WTC11 (cell line): ENCODE measurements around the gene ECSCR. TPM values are rescaled to one million over a fixed set of nuclear protein-coding genes. Genes with fewer than 3 reads are reported as not detected.

Experiments
- ATAC-seq: fragments of 200-7000 bp; cut with Tn5 transposase; 2 replicates; pipeline ENCODE4 v1.10.0; 2021; ENCODE audit warnings: mild to moderate bottlenecking, moderate library complexity
- CTCF ChIA-PET: fragments of 300-600 bp; sonication (Branson Sonifier 250); formaldehyde crosslinking; loops from one replicate; lab custom pipeline; 2021; ENCODE audit warnings: antibody characterized with exemption; lab: Charles Lee
- POLR2A ChIA-PET: fragments of 350-600 bp; sonication (Branson Sonifier 250); formaldehyde crosslinking; loops from one replicate; lab custom pipeline; 2021; ENCODE audit warnings: antibody characterized with exemption; lab: Charles Lee
- DNase-seq: peaks from one replicate; pipeline ENCODE4 v3.0.0; 2021; ENCODE audit warnings: low spot score
- H3K27ac Mint-ChIP-seq: 2 replicates; pipeline ENCODE4 v1.8.0; 2021; ENCODE audit warnings: mixed read lengths
- H3K27me3 Mint-ChIP-seq: 2 replicates; pipeline ENCODE4 v1.8.0; 2021; ENCODE audit warnings: low read depth, mild to moderate bottlenecking, moderate library complexity, mixed read lengths
- H3K36me3 Mint-ChIP-seq: 2 replicates; pipeline ENCODE4 v1.8.0; 2021; ENCODE audit warnings: mixed read lengths
- H3K4me1 Mint-ChIP-seq: 2 replicates; pipeline ENCODE4 v1.8.0; 2022; ENCODE audit warnings: mixed read lengths
- H3K4me3 Mint-ChIP-seq: 2 replicates; pipeline ENCODE4 v1.8.0; 2021; ENCODE audit warnings: mild to moderate bottlenecking, moderate library complexity, mixed read lengths
- H3K9me3 Mint-ChIP-seq: 2 replicates; pipeline ENCODE4 v1.8.0; 2021; ENCODE audit warnings: mixed read lengths
- AFF4 ChIP-seq: sonication (generic); formaldehyde crosslinking; IDR thresholded peaks from 2 replicates; pipeline ENCODE4 v1.8.1; 2023; ENCODE audit warnings: mild to moderate bottlenecking, missing genetic modification reagents, borderline replicate concordance
- AR ChIP-seq: fragments of 250-450 bp; sonication (Bioruptor Pico); IDR thresholded peaks from 2 replicates; pipeline ENCODE4 v1.9.0; 2021; ENCODE audit warnings: mild to moderate bottlenecking
- ATF3 ChIP-seq: sonication (generic); formaldehyde crosslinking; conservative IDR thresholded peaks from 2 replicates; pipeline ENCODE4 v1.8.1; 2022; ENCODE audit warnings: mild to moderate bottlenecking, missing genetic modification reagents
- E2F1 ChIP-seq: sonication (generic); formaldehyde crosslinking; IDR thresholded peaks from 2 replicates; pipeline ENCODE4 v1.8.0; 2022; ENCODE audit warnings: mild to moderate bottlenecking, missing genetic modification reagents
- EMX1 ChIP-seq: fragments of 250-450 bp; sonication (Bioruptor Pico); IDR thresholded peaks from 2 replicates; pipeline ENCODE4 v1.8.0; 2021; ENCODE audit warnings: mild to moderate bottlenecking
- FOXJ3 ChIP-seq: sonication (generic); formaldehyde crosslinking; IDR thresholded peaks from 2 replicates; pipeline ENCODE4 v1.9.0; 2021; ENCODE audit warnings: missing genetic modification reagents, mild to moderate bottlenecking, borderline replicate concordance
- IRF2 ChIP-seq: sonication (generic); formaldehyde crosslinking; IDR thresholded peaks from 2 replicates; pipeline ENCODE4 v1.8.0; 2022; ENCODE audit warnings: low read depth, missing genetic modification reagents, borderline replicate concordance
- JAZF1 ChIP-seq: fragments of 250-450 bp; sonication (Bioruptor Pico); IDR thresholded peaks from 2 replicates; pipeline ENCODE4 v1.9.0; 2021; ENCODE audit warnings: moderate library complexity, mild to moderate bottlenecking, inconsistent platforms
- PRDM15 ChIP-seq: sonication (generic); formaldehyde crosslinking; IDR thresholded peaks from 2 replicates; pipeline ENCODE4 v1.8.0; 2022; ENCODE audit warnings: missing genetic modification reagents
- RELA ChIP-seq: sonication (generic); formaldehyde crosslinking; IDR thresholded peaks from 2 replicates; pipeline ENCODE4 v1.8.1; 2022; ENCODE audit warnings: missing genetic modification reagents, mild to moderate bottlenecking, borderline replicate concordance
- SOX15 ChIP-seq: fragments of 250-450 bp; sonication (Bioruptor Pico); IDR thresholded peaks from 2 replicates; pipeline ENCODE4 v1.9.0; 2021; ENCODE audit warnings: mild to moderate bottlenecking
- TCF7 ChIP-seq: sonication (generic); formaldehyde crosslinking; IDR thresholded peaks from 2 replicates; pipeline ENCODE4 v1.8.0; 2022; ENCODE audit warnings: mild to moderate bottlenecking, low read depth, missing genetic modification reagents, moderate library complexity
- TEAD4 ChIP-seq: sonication (generic); formaldehyde crosslinking; IDR thresholded peaks from 2 replicates; pipeline ENCODE4 v1.8.0; 2022; ENCODE audit warnings: mild to moderate bottlenecking, missing genetic modification reagents
- TP53 ChIP-seq: sonication (generic); formaldehyde crosslinking; IDR thresholded peaks from 2 replicates; pipeline ENCODE4 v1.8.1; 2023; ENCODE audit warnings: mild to moderate bottlenecking, missing genetic modification reagents
- ZBTB43 ChIP-seq: sonication (generic); formaldehyde crosslinking; IDR thresholded peaks from 2 replicates; pipeline ENCODE4 v1.8.1; 2023; ENCODE audit warnings: mild to moderate bottlenecking, missing genetic modification reagents
- ZNF396 ChIP-seq: fragments of 250-450 bp; sonication (Bioruptor Pico); IDR thresholded peaks from 2 replicates; pipeline ENCODE4 v1.8.0; 2021; ENCODE audit warnings: mild to moderate bottlenecking, moderate library complexity, borderline replicate concordance
- ZNF512 ChIP-seq: sonication (generic); formaldehyde crosslinking; IDR thresholded peaks from 2 replicates; pipeline ENCODE4 v1.8.1; 2022; ENCODE audit warnings: missing genetic modification reagents, borderline replicate concordance
- ZSCAN18 ChIP-seq: fragments of 250-450 bp; sonication (Bioruptor Pico); IDR thresholded peaks from 2 replicates; pipeline ENCODE4 v2.1.2; 2022; ENCODE audit warnings: mild to moderate bottlenecking, moderate library complexity
- total RNA-seq: library from RNA; stranded (reverse); gene quantifications from 3 replicates; pipeline ENCODE4 v1.2.3, GENCODE V29; 2021

The ECSCR gene
- total RNA-seq, 1 experiment from 2014 or later, result 2.7 TPM

GRCh38 chr5:139418793-139419192, 43.8 kb downstream of the ECSCR start:
- CTCF ChIA-PET, result interaction anchor here (0.6 to 9.6 kb wide), 3 partner anchors 8 to 155 kb away, joined by 3 to 208 read pairs (median 5); no protein-coding TSS in a partner anchor
- no peak for TF ChIP-seq PRDM15 (CRISPR knock-in tag)
- TF ChIP-seq TP53 (CRISPR knock-in tag), result no peak
- no peak for TF ChIP-seq ZSCAN18 (CRISPR knock-in tag)
- TF ChIP-seq ZBTB43 (CRISPR knock-in tag), result no peak
- TF ChIP-seq RELA, result no peak
- TF ChIP-seq TEAD4 (CRISPR knock-in tag), result no peak
- TF ChIP-seq ZNF512 (CRISPR knock-in tag), result no peak
- no peak for TF ChIP-seq JAZF1 (CRISPR knock-in tag)
- no peak for TF ChIP-seq AR
- no peak for TF ChIP-seq ATF3 (CRISPR knock-in tag)
- no peak for TF ChIP-seq SOX15 (CRISPR knock-in tag)
- no peak for TF ChIP-seq ZNF396 (CRISPR knock-in tag)
- TF ChIP-seq FOXJ3 (CRISPR knock-in tag), result no peak
- TF ChIP-seq IRF2, result no peak
- TF ChIP-seq E2F1, result no peak
- TF ChIP-seq AFF4 (CRISPR knock-in tag), result no peak
- TF ChIP-seq TCF7 (CRISPR knock-in tag), result no peak
- no peak for TF ChIP-seq EMX1
- TF ChIP-seq, all 79 proteins: peak for 0
- POLR2A ChIA-PET, result interaction anchor here (0.5 kb wide), 1 partner anchor 153 kb away, joined by 3 read pairs; no protein-coding TSS in a partner anchor
- H3K4me1 Mint-ChIP-seq, result peaks cover 9% of the 10 kb centered on the region
- peaks cover 17% of the 10 kb centered on the region for H3K36me3 Mint-ChIP-seq
- no peaks in the 10 kb centered on the region; the same call in 1 of the 2 replicates for H3K27me3 Mint-ChIP-seq
- H3K27ac Mint-ChIP-seq, result no peak overlapping the region
- ATAC-seq (no peak), DNase-seq (no peak)
- no peak overlapping the region for H3K4me3 Mint-ChIP-seq
- H3K9me3 Mint-ChIP-seq, result no peaks in the 10 kb centered on the region
